LNCaP clone FGC (cell line): ENCODE results near the gene CTDP1.
A peak's percentile ranks its signal among the peaks of the same experiment; 100 is the strongest.
"Not testable (repeated sequence)": the region's sequence is repeated elsewhere in the genome, so short reads cannot be mapped to it uniquely, and the experiment has no call there.

Experiments used
- DNase-seq: peaks from one replicate; pipeline ENCODE4 v3.0.0-alpha.2; 2011; ENCODE audit warnings: low read depth
- H3K4me3 ChIP-seq: 2 replicates; pipeline ENCODE4 v1.5.1; 2011; ENCODE audit warnings: mild to moderate bottlenecking, low read depth, low read length, control low read depth
- CTCF ChIP-seq: IDR thresholded peaks from 2 replicates; pipeline ENCODE4 v1.5.1; 2012; ENCODE audit warnings: mild to moderate bottlenecking; ENCODE audit not compliant: control insufficient read depth, insufficient read depth; ENCODE audit errors: extremely low read depth

The CTDP1 gene

GRCh38 chr18:79747156-79747845 is 67.7 kb downstream of the CTDP1 start:
- TF ChIP-seq CTCF, result no peak
- H3K4me3 ChIP-seq, result no peak overlapping the region
- no peak for DNase-seq

- TF ChIP-seq CTCF, result no peak
- DNase-seq, result no peak
- H3K4me3 ChIP-seq, result no peak overlapping the region
Observed at GRCh38 chr18:79748321-79749180, 68.9 kb downstream of the CTDP1 start.

GRCh38 chr18:79749251-79750191 is 69.9 kb downstream of the CTDP1 start:
- DNase-seq, result no peak
- TF ChIP-seq CTCF, result no peak
- H3K4me3 ChIP-seq, result no peak overlapping the region

GRCh38 chr18:79750980-79751571 is 71.5 kb downstream of the CTDP1 start:
- TF ChIP-seq CTCF, result no peak
- peak; percentile 75 for DNase-seq

GRCh38 chr18:79751918-79752578 is 72.4 kb downstream of the CTDP1 start:
- DNase-seq, H3K4me3 ChIP-seq: not testable (repeated sequence)

More at GRCh38 chr18:79750980-79751571, 71.5 kb downstream of the CTDP1 start:
- no peak overlapping the region for H3K4me3 ChIP-seq

GRCh38 chr18:79752946-79753345 is 73.3 kb downstream of the CTDP1 start:
- H3K4me3 ChIP-seq, DNase-seq: not testable (repeated sequence)

- DNase-seq, result no peak
- no peak for TF ChIP-seq CTCF
- no peak overlapping the region for H3K4me3 ChIP-seq
Observed at GRCh38 chr18:79753391-79753851, 73.8 kb downstream of the CTDP1 start.
